NCI-H460 (cell line): Measurements from ENCODE around the gene S100A8. TPM values are rescaled to one million over a fixed set of nuclear protein-coding genes. Genes with fewer than 3 reads are reported as not detected.
"Not testable (repeated sequence)": the region's sequence is repeated elsewhere in the genome, so short reads cannot be mapped to it uniquely, and the experiment has no call there.

ENCODE experiments used
- DNase-seq: peaks from one replicate; pipeline ENCODE4 v3.0.0-alpha.2; 2016; ENCODE audit warnings: low read depth; ENCODE audit errors: extremely low read depth
- small RNA-seq, 2 experiments: library from RNA; depleted of rRNA; stranded (forward); fragments of <200 nt; gene quantifications; one replicate each; pipeline ENCODE3, GENCODE V24; 2014
- total RNA-seq: library from RNA; depleted of rRNA; stranded (reverse); fragments of >200 nt; shearing (Covaris generic); gene quantifications from 2 replicates; pipeline ENCODE4 v1.2.3, GENCODE V29; 2014; rRNA removed

The S100A8 gene
- total RNA-seq, 1 experiment from 2014 or later, result not detected

DNA sequence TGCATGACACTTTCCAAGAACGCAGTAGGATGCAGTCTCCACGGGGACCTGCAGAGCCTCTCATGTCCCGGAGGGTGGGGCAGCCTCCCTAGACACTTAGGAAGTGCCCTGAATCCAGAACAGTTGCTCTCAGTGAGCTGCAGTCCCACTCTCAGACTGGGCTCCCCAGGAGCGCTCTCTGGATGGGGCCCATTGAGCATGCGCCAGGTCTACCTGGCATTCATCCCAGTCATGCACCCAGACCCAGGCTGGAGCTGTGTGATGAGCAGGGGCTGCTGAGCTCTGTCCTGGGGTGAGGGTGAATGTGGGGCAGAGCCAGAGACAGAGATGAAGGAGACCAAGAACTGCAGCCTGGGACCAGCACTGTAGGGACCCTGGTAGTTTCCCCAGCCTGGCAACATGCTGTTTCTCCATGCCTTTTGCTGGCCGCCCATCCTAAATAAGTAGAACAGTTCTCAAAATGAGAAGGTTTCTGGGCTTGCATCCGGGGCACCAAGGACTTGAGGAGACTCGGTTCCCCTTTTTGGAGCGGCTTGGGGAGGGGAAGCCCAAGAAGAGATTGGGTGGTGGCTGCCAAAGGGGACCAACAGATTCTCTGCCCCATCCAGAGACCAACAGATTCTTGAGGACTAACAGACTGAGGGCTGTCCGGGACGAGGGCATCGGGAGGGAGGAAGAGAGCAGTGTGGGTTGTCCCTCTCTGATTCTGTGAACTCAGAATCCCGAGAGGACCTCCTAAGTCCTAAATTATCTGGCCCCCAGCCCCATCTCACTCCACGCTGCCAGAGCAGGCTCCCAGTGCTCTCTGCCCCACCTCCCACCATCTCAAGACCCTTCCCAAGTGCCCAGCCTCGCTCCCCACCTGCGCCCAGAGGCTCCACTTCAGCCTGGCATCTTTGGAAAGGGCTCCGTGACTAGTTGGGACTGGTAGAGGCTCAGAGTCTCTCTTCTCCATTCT, 41.2 kb downstream of the S100A8 start:
- DNase-seq, result no peak

DNA sequence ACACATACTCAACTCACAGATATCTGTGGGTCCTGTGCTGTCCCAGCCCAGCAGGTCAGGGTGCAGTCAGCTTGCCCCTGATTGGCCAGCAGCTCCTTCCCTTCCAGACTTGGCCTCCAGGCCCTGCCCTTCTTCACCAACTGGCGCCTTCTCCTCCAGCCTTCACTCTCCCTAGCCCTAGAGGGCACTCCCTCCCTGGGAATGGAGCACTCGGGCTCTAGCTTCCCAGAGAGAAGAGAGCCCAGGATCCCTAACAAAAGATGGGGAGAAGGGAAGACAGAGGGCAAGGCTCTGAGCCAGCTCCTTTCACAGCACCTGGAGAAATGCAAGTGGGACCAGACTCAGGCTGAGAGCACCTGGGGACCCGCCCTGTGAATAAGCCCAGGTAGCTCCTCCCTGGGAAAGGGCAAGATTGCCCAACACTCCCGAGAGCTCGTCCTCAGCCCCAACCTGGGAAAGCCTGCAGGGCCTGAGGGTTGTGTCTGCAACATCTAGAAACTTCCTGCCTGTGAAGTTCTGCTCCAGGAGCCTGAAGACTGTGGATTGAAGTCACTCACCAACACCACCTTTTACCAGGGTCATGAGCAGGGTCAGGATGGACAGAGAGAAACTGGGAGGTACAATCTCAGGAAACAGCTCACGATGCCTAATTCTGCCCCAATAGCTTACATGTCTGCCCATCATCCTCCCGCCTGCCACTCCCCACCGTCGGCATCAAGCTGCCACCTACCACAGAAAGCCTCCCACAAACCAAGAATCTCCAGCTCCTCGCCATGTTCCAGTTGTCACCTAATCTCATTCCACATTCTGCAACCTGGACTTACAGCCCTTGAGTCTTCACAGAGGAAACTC, 42.1 kb downstream of the S100A8 start, which contains the start of gene PGLYRP4:
PGLYRP4 (minus strand) TSS at position 331 of the 852 bp plus-strand sequence. CDS start 909 bp downstream, outside the sequence.
- no peak for DNase-seq

DNA sequence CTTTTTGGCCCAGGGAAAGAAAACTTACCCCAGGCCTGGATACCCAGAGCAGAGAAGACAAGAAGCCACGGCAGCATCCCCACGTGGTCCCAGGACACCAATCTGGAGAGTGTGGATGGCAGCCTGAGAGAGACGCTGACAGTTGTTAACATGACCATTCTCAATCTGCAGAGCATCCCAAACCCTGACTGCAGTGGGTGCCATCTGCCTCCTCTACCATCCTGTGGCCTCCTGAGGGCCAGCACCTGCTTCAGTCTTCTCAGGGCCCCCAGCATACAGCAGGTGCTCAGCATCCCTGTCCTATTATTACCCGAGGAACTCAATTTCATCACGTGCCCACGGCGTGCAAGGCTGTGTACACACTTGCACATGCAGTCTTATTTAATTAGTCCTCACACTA, 43.0 kb downstream of the S100A8 start:
- no peak for DNase-seq

DNA sequence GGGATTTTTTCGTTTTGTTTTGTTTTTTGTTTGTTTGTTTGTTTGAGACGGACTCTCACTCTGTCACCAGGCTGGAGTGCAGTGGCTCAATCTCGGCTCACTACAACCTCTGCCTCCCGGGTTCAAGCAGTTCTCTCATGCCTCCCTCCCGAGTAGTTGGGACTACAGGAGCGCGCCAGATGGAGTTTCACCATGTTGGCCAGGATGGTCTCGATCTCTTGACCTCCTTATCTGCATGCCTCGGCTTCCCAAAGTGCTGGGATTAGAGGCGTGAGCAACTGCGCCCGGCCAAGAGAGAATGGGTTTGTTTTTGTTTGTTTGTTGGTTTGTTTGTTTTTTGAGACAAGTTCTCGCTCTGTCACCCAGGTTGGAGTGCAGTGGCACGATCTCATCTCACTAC, 43.8 kb downstream of the S100A8 start:
- not testable (repeated sequence) for DNase-seq

DNA sequence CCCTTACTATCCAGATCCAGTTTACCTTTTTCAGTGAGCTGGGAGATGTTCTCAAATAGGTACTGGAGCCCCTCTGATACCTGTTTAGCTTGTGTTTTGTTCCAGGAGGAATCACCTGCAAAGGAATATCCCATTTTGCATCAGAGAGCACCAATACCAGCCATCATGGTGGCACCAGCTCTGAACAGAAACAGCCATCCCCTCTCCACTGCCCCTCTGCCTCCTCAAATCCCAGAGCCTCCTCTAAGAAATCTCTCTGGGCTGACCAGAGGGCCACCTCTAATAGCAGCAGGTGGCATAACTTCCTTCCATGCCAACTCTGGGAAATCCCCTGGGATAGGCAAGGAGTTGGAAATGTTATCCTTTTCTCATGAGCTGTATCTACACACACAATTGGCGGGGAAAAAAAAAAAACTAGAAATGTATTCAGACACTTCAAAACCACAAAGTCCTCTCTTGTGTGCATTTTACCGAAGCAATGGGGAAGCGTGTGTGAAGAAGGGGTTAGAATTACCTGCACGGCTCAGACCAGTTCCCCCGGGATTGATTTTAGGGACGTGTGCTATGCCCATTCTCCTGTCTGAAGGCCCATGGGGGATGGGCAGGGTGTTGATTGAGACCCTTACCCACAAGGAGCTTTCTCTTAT, 44.7 kb downstream of the S100A8 start:
- no peak for DNase-seq

DNA sequence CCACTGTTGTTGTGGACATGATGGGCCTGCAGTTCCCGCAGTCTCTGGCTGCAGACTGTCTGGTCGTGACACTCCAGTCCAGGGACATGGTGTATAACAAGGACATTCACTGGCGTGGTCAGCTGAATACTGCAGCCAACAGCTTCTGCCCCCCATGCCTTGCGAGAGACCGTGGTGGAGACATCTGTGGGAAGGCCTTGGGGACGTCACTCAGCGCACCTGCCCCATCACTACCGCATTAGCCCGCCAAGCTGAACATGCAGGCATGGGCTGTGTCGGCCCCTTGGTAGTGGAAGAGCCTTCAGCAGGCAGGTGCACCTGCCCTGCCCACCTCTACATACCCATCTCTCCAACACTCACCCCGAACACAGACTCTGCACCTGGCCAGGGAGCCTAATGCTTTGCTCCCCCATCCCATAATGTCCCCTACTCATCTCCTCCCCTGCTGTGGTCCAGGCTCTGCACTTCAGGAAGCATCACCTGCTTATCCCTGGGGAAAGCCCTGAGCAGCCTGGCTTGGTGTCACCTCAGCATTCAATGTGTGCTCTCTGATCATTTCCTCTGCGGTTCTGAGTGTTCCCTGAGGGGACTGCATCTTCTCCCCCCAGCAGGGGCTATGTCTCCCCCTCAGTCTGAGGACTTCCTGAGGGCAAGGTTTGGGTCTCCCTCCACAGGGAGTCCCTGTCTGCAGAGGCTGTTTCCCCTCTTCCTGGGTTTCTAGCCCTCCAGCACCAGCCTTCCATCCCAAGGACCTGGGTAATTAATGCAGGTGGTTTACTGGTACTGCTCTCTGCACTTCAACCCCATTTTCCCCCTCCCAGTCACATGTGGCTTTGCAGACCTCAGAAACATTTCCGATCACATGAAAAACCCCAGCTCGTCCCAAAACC, 45.4 kb downstream of the S100A8 start:
- DNase-seq, result no peak

DNA sequence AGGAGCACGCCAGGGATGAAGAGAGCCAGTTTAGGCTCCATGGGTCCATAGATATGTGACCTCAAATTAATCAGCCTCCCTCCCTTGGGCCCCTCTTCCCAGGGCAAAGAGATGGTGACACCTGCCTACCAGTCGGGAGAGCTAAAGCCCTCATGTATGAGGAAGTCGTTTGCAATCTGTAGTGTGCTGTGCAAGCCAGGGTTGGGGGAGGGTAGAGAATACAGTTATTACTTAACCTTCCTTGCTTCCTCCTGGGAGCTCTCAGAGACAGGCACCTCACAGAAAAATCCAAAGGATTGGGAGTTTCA, 46.2 kb downstream of the S100A8 start:
- DNase-seq, result no peak

DNA sequence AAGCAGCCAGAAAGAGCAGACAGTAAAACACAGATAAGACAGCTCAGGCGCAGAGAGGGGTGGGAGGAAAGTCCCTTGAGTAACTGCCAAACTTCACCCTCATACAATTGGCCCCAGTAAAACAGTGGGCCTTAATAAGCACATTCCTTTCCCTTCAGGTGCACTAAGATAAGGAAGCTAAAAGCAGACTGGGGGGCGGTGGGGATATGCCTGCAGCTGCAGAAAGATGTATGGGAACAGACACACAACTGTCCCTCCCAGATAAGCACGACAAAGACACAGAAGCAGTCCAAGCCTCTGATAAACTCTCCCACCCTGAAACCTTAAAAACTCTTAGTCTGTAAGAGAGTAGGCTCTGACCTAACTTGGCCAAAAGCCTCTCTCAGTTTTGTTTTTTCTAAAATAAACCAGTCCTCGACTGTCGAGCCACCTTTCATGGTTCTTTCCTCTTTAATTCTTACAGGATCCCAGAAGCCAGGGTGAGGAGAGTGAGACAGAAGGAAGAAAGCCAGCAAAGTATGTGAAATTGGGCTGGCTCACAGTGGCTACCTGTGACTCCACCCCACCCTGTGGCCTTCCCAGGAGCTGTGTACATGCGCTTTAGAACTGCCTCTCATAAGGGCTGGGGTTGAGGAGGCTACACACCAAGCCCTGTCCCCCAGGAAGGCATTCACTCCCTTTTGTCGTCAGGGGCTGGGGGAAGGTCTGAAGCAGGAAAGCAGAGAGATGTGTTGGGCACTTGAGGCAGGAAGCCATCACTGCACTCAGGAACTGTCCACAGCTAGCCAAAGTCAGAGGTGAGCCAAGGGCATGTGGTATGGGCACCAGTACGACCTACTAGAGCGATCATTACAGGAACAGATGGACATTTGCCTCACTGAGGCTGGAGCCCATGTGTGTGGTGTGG, 46.8 kb downstream of the S100A8 start:
- no peak for DNase-seq

DNA sequence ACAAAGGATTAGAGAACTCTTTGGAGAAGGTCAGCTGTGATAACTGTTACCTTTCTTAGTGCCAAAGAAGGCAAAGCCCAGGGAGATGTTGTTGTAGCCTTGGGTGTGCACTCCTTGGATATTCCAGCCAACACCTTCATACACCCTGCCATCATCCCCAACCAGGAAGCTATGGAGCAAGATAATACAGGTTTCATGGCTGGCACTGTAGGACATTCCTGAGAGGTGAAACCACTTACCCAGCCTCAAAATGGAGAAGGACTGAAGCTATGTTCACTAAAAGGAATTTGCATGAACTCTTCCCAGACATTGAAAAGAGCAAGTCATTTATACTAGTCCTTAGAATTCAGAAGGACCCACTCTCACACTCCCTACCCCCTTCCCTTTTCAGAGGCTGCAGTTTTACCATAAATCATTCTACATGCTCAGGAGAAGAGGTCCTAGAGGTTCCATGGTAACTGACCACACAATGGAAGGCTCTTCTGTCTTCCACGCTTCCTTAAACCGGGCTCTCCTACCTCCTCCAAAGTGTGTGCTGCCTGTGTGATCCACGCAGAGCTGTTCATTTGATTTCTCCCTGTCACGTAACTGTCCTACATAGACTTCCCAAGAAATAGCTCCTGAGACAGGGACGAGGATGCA, 47.7 kb downstream of the S100A8 start:
- DNase-seq, result no peak

DNA sequence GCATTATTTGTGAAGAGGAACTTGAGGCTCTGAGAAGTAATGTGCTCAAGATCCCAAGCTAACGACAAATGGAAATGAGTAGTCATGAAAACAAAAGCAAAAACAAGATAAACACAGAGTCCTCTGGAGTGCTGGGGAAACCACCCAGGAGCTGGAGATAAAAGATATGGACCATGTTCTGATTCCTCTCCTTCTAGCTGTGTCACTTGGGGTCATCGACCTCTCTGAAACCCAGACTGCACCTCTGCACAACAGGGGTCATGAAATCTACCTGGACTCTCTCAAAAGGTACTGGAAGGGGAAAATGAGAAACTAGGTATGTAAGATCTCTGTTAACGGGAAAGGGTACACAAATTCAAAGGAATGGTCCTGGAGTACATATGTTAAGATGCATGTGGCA, 48.7 kb downstream of the S100A8 start:
- no peak for DNase-seq

DNA sequence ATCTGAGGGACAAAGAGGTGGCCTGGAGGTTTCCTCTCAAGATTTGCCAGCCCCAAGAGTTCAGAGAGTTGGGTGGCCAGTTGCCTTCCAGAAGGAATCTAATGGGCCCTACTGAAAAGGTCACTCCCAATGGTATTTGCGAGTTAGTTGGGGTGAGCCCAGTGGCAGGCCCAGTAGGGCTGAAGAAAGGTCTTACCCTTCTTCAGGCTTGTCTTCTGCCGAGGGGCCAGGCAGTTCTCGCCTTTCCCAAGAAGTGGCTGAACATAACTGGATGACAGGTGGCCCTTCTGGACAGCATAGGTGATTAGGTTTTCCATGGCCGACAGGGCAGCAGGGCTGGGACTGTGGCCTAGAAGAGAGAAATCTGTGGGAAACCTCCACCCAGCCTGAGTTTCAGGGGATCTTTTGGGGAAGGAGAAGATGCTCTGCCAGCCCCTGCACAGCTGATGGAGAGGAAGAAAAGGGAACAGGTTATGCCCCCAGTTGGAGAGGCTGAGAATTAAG, 49.4 kb downstream of the S100A8 start:
- DNase-seq, result no peak

DNA sequence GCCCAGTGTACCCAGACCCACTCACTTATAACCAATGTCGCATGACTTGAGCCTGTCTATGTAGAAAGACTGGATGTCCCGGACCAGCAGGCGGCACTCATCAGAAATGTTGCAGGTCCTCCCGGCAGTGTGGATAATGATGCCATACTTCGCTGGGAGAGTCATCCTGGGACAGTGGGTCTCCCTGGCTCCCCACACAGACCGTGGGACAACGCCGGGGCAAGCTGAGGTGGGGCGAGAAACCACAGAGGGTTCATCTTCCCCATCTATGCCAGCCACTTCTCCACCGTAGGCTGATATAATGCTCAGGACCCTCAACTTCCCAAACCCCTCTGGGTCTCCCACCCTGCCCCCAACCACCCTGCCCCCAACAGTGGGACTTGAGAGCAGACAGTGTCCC, 50.5 kb downstream of the S100A8 start:
- no peak for DNase-seq

Small RNA genes lying within 50 kb of the gene (small RNA-seq; reads per million reads assigned to genes)
- 0 reads per million in 2 experiments for gene S100A15A

Other genes with a start within 250 kb of the S100A8 start
- gene SPRR2G, start 240.2 kb downstream of the S100A8 start, total RNA-seq, result not detected in 2 replicates
- not detected in 2 replicates for gene LELP1, start 187.6 kb downstream of the S100A8 start, total RNA-seq
- gene PRR9, start 173.5 kb downstream of the S100A8 start, total RNA-seq, result not detected in 2 replicates
- gene LORICRIN, start 131.4 kb downstream of the S100A8 start, total RNA-seq, result not detected in 2 replicates
- gene PGLYRP3, start 78.1 kb downstream of the S100A8 start, total RNA-seq, result not detected in 2 replicates
- not detected in 2 replicates for gene PGLYRP4, start 42.2 kb downstream of the S100A8 start, total RNA-seq
- 1.9 and 2.3 TPM in 2 replicates for gene S100A9, start 33.2 kb downstream of the S100A8 start, total RNA-seq
- gene S100A12, start 15.5 kb downstream of the S100A8 start, total RNA-seq, result not detected in 2 replicates
- gene S100A7A, start 25.4 kb upstream of the S100A8 start, total RNA-seq, result not detected in 2 replicates
- gene S100A7, start 69.6 kb upstream of the S100A8 start, total RNA-seq, result not detected in 2 replicates
- 743 and 832 TPM in 2 replicates for gene S100A6, start 144.9 kb upstream of the S100A8 start, total RNA-seq
- 0.30 TPM in 1 of 2 replicates, not detected in the other for gene S100A5, start 149.9 kb upstream of the S100A8 start, total RNA-seq
- gene S100A4, start 154.7 kb upstream of the S100A8 start, total RNA-seq, result 201 and 238 TPM in 2 replicates
- 1.1 and 3.4 TPM in 2 replicates for gene S100A3, start 158.2 kb upstream of the S100A8 start, total RNA-seq
- gene S100A2, start 174.8 kb upstream of the S100A8 start, total RNA-seq, result 4.0 and 5.6 TPM in 2 replicates
- gene S100A16, start 222.1 kb upstream of the S100A8 start, total RNA-seq, result 96.5 and 101 TPM in 2 replicates
- not detected in 2 replicates for gene S100A14, start 225.3 kb upstream of the S100A8 start, total RNA-seq
- gene S100A13, start 236.4 kb upstream of the S100A8 start, total RNA-seq, result 74.4 and 99.7 TPM in 2 replicates
- not detected in 2 replicates for gene S100A1, start 237.4 kb upstream of the S100A8 start, total RNA-seq
- 82.8 and 101 TPM in 2 replicates for gene CHTOP, start 243.0 kb upstream of the S100A8 start, total RNA-seq